ENCODE data around the gene NME7. TPM values are rescaled to one million over a fixed set of nuclear protein-coding genes. Genes with fewer than 3 reads are reported as not detected.

The NME7 gene
- total RNA-seq, 2 donors from 2014 or later = 4.1 to 4.8 TPM

DNA sequence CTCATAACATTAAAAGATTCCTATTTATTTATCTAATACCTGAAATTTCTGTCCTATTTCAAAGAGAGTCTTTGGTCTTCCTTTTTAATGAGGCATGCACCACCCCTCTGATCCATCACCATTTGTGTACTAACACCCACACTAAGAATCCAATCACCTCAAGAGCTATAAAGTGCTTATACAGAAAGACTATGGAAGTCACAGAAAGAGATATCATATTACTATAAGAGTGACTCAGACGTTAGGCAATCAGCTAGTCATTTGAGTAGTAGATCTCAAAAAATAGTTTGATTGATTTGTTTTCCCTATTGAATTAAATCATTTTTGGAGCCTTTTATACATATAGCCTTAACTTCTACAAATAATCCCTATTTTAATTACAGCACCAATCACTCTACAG, 46.1 kb downstream of the NME7 start:
- Histone ChIP-seq H3K4me1 (no peaks in the 10 kb centered on the region), H3K4me3 (no peak overlapping the region), H3K9me3 (no peaks in the 10 kb centered on the region), H3K9ac (ENCODE audit: low read depth in 2 of 2, low read length in 2 of 2) (no peak overlapping the region), H3K27me3 (no peaks in the 10 kb centered on the region), H3K36me3 (no peaks in the 10 kb centered on the region), H3K27ac (no peak overlapping the region)
- TF ChIP-seq, protein P1, sequence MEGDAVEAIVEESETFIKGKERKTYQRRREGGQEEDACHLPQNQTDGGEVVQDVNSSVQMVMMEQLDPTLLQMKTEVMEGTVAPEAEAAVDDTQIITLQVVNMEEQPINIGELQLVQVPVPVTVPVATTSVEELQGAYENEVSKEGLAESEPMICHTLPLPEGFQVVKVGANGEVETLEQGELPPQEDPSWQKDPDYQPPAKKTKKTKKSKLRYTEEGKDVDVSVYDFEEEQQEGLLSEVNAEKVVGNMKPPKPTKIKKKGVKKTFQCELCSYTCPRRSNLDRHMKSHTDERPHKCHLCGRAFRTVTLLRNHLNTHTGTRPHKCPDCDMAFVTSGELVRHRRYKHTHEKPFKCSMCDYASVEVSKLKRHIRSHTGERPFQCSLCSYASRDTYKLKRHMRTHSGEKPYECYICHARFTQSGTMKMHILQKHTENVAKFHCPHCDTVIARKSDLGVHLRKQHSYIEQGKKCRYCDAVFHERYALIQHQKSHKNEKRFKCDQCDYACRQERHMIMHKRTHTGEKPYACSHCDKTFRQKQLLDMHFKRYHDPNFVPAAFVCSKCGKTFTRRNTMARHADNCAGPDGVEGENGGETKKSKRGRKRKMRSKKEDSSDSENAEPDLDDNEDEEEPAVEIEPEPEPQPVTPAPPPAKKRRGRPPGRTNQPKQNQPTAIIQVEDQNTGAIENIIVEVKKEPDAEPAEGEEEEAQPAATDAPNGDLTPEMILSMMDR (IDR thresholded peaks at IDR 0.05) = no peak
- intact Hi-C loops (cut with DNase I) = no loop called here
- DNase-seq = no peak

DNA sequence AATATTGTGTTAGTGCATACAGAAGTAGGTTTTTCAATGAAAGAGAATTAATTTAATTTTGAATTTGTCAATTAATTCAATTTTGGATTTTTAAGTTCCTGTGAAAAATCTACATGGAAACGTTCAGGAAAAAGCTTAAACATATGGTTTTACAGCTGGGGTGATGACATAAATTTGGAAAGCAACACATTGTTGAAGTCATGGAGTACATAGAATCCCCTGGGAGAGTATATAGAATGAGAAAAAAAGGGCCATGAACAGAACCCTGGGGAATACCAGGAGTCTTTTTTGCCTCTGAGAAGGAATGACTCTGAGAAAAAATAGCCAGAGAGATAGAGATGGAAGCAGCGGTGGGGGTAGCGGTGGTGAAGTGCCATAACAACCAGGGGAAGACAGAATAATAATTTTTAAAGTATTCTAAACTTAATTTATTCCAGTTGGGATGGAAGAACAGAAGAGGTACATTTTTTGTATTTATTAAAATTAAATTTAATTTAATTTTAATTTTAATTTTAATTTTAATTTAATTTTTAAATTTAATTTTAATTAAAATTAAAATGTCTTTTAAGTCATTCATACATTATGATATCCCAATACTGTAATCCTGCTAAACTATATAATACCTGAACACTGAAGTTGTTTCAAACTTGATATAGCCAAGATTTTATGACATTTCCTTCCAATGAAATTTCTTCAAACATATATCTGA, 48.9 kb downstream of the NME7 start:
- TF ChIP-seq, protein P1 (IDR thresholded peaks at IDR 0.05) = no peak
- H3K9ac ChIP-seq (ENCODE audit: low read depth in 2 of 2, low read length in 2 of 2) = no peak overlapping the region
- no peaks in the 10 kb centered on the region for H3K36me3 ChIP-seq
- no peak overlapping the region for H3K4me3 ChIP-seq
- DNase-seq = no peak
- no peaks in the 10 kb centered on the region for H3K9me3 ChIP-seq
- no peak overlapping the region for H3K27ac ChIP-seq
- H3K4me1 ChIP-seq = no peaks in the 10 kb centered on the region
- intact Hi-C loops (cut with DNase I) = no loop called here
- H3K27me3 ChIP-seq = no peaks in the 10 kb centered on the region

DNA sequence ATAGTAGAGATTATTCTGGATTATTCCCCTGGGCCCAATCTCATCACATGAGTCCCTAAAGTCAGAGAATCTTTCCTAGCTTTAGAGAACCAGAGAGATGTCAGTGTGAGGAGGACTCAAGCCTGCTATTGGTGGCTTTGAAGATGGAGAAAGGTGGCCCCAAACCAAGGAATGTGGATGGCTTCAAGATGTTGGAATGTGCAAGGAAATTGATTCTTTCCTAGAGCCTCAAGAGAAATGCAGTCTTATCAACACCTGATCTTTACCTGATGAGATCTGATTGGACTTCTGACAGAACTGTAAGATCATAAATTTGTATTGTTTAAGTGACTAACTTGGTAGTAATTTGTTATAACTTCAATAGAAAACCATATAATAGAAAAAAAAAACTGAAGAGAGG, 51.0 kb downstream of the NME7 start:
- TF ChIP-seq, protein P1 (IDR thresholded peaks at IDR 0.05) = no peak
- Histone ChIP-seq H3K27me3 (no peaks in the 10 kb centered on the region), H3K27ac (no peak overlapping the region), H3K4me1 (no peaks in the 10 kb centered on the region), H3K4me3 (no peak overlapping the region), H3K36me3 (no peaks in the 10 kb centered on the region), H3K9ac (ENCODE audit: low read depth in 2 of 2, low read length in 2 of 2) (no peak overlapping the region), H3K9me3 (no peaks in the 10 kb centered on the region)
- no peak for DNase-seq
- intact Hi-C loops (cut with DNase I) = no loop called here

DNA sequence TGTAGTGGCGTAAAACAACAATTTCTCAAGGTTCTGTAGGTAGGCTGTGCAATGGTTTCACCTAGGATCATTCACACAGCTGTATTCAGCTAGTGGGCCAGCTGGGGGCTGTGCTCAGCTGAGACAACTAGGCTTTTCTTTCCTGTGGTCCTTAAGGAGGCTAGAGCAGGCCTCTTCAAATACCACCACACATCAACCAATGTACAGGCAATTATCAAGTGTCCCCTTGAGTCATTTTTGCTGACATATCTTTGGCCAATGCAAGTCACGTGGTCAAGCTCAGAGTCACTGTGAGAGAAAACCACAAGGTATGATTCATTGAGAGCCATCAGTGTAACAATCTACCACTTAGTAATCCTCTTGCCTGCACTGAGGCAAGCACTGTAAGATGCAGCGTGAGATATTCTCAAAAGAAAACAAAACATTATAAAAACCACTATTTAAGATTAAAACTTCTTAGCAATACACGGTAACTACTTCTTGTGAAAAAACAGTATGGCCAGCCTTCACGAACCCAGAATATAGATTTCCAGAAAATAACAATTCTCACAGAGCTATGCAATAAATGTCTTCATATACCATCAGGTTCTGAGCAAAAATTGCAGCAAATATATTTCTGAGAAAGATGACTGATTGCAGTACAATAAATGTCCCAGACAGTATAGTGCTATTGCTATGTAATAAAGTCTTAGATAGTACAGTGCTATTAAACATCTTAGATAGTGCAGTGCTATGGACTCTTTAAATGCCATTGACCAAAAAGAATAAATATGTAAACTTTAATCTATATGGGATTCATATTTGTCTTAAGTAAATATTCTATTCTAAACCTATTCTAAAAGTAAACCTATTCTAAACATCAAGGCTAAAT, 55.3 kb downstream of the NME7 start:
- intact Hi-C loops (cut with DNase I) = no loop called here
- no peak overlapping the region for H3K27ac ChIP-seq
- no peaks in the 10 kb centered on the region for H3K36me3 ChIP-seq
- H3K9me3 ChIP-seq = no peaks in the 10 kb centered on the region
- H3K9ac ChIP-seq (ENCODE audit: low read depth in 2 of 2, low read length in 2 of 2) = no peak overlapping the region
- TF ChIP-seq, protein P1 (IDR thresholded peaks at IDR 0.05) = no peak
- DNase-seq = no peak
- H3K27me3 ChIP-seq = no peaks in the 10 kb centered on the region
- H3K4me3 ChIP-seq = no peak overlapping the region
- H3K4me1 ChIP-seq = no peaks in the 10 kb centered on the region

DNA sequence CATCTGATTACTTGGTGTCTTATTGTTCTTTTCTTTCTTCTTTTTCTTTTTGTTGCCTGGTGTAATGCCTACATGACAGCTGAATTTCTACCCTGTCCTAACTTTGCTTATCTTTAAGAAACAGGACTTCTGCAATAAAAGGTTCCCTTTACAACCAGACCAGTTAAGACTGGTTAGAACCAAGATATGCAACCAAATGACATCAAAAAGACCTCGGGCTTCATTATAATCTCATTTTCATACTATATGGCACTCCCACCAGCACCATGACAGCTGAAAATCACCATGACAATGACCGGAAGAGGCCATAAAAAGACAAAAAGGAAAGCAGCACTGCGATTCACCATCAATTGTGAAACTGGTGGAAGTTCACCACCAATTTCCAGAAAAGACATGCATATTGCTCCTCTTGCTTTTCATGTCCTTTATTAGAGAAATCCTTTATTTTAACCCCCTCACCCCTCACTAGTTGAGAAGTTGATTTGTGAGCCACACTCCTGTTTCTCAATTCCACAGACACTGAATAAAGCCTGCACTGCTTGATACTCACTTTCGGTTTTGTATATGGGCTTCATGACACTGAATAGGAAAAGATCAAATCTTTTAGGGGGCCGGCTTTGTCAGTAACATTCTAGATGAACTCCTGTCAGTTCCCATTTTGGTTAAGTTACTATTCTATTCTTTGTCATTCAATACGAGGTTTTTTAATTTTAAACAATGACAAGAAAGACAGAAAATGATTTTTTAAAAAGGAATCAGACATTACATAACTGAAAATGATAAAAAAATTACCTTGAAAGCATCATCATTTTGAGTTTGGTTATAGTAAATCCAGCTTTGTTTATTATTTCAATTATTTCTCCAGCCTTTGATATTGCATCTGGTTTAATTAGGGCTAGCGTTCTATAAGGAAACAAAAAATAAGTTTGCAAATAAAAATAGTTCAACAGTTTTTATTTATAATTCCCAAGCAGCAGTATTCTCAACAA, 58.1 kb downstream of the NME7 start:
- Histone ChIP-seq H3K4me3 (no peak overlapping the region), H3K4me1 (no peaks in the 10 kb centered on the region), H3K9ac (ENCODE audit: low read depth in 2 of 2, low read length in 2 of 2) (no peak overlapping the region), H3K27ac (no peak overlapping the region), H3K27me3 (no peaks in the 10 kb centered on the region), H3K9me3 (no peaks in the 10 kb centered on the region), H3K36me3 (no peaks in the 10 kb centered on the region)
- no peak for DNase-seq
- TF ChIP-seq, protein P1 (IDR thresholded peaks at IDR 0.05) = no peak
- intact Hi-C loops (cut with DNase I) = no loop called here
